HEK293 (cell line): ENCODE data around the gene ZNF883.

Source experiments
- CTCF ChIA-PET: fragments of 350-600 bp; formaldehyde crosslinking; extraction: SDS; loops from one replicate; lab custom pipeline; 2021; ENCODE audit warnings: antibody characterized with exemption; lab: Yijun Ruan, JAX
- POLR2A ChIA-PET: fragments of 300-600 bp; formaldehyde crosslinking; extraction: SDS; loops from one replicate; lab custom pipeline; 2020; ENCODE audit warnings: antibody characterized with exemption, inconsistent platforms; lab: Yijun Ruan, JAX
- H3K27ac ChIP-seq: fragments of 200-500 bp; sonication (Bioruptor generic); 2 replicates; pipeline ENCODE4 v1.5.1; 2014; ENCODE audit warnings: low read depth, low read length, control low read depth, inconsistent platforms; ENCODE audit errors: extremely low read depth
- H3K36me3 ChIP-seq, 2 experiments: fragments of 200-500 bp in 1 of 2; sonication (Bioruptor generic) in 1 of 2; 1 replicate in 1 of 2; 2 replicates in 1 of 2; pipeline ENCODE4 v1.5.1; 2014 to 2017; ENCODE audit warnings: inconsistent platforms in 2 of 2, low read length in 2 of 2; ENCODE audit not compliant: control insufficient read depth in 2 of 2, insufficient read depth in 1 of 2
- H3K4me1 ChIP-seq: fragments of 200-500 bp; sonication (Bioruptor generic); 2 replicates; pipeline ENCODE4 v1.5.1; 2014; ENCODE audit warnings: mild to moderate bottlenecking, low read length, inconsistent platforms; ENCODE audit not compliant: control insufficient read depth, insufficient read depth
- H3K4me3 ChIP-seq: 2 replicates; pipeline ENCODE4 v1.5.1; 2011; ENCODE audit warnings: low read depth, mild to moderate bottlenecking, control low read depth, low read length, moderate library complexity
- H3K9me3 ChIP-seq: fragments of 200-500 bp; sonication (Bioruptor generic); 2 replicates; pipeline ENCODE4 v1.5.1; 2014; ENCODE audit warnings: low read depth, low read length, inconsistent platforms; ENCODE audit not compliant: control insufficient read depth, insufficient read depth
- ZNF146 ChIP-seq: fragments of 450-650 bp; formaldehyde crosslinking; IDR thresholded peaks from 2 replicates; pipeline ENCODE4 v1.5.1; 2016; ENCODE audit warnings: missing biosample characterization, missing genetic modification characterization
- ZNF223 ChIP-seq: fragments of 450-650 bp; formaldehyde crosslinking; IDR thresholded peaks from 2 replicates; pipeline ENCODE4 v1.5.1; 2016; ENCODE audit warnings: missing biosample characterization, missing genetic modification characterization
- ZNF48 ChIP-seq: fragments of 450-650 bp; formaldehyde crosslinking; IDR thresholded peaks from 2 replicates; pipeline ENCODE4 v1.5.1; 2016; ENCODE audit warnings: missing biosample characterization, missing genetic modification characterization
- ZNF610 ChIP-seq: fragments of 450-650 bp; formaldehyde crosslinking; IDR thresholded peaks from 2 replicates; pipeline ENCODE4 v1.5.1; 2016; ENCODE audit warnings: missing biosample characterization, missing genetic modification characterization, borderline replicate concordance
- ZSCAN30 ChIP-seq: fragments of 450-650 bp; IDR thresholded peaks from 2 replicates; pipeline ENCODE4 v1.5.1; 2018; ENCODE audit warnings: missing biosample characterization, mild to moderate bottlenecking, missing genetic modification characterization, moderate library complexity
- TF ChIP-seq, protein P1 (sequence below): fragments of 450-650 bp; formaldehyde crosslinking; conservative IDR thresholded peaks from 2 replicates; pipeline ENCODE4 v1.5.1; 2016; ENCODE audit warnings: low read depth, missing biosample characterization, missing genetic modification characterization
- TF ChIP-seq, protein P2 (sequence below): sonication (generic); formaldehyde crosslinking; IDR thresholded peaks from 2 replicates; pipeline ENCODE4 v1.8.1; 2022; ENCODE audit warnings: mild to moderate bottlenecking, moderate library complexity, missing genetic modification reagents
- TF ChIP-seq, protein P3 (sequence below): fragments of 450-650 bp; formaldehyde crosslinking; IDR thresholded peaks from 2 replicates; pipeline ENCODE4 v1.5.1; 2016; ENCODE audit warnings: missing biosample characterization, missing genetic modification characterization, low read depth
- TF ChIP-seq, protein P4 (sequence below): fragments of 450-650 bp; formaldehyde crosslinking; IDR thresholded peaks from 2 replicates; pipeline ENCODE4 v1.5.1; 2016; ENCODE audit warnings: missing biosample characterization, missing genetic modification characterization

Gene ZNF883

DNA sequence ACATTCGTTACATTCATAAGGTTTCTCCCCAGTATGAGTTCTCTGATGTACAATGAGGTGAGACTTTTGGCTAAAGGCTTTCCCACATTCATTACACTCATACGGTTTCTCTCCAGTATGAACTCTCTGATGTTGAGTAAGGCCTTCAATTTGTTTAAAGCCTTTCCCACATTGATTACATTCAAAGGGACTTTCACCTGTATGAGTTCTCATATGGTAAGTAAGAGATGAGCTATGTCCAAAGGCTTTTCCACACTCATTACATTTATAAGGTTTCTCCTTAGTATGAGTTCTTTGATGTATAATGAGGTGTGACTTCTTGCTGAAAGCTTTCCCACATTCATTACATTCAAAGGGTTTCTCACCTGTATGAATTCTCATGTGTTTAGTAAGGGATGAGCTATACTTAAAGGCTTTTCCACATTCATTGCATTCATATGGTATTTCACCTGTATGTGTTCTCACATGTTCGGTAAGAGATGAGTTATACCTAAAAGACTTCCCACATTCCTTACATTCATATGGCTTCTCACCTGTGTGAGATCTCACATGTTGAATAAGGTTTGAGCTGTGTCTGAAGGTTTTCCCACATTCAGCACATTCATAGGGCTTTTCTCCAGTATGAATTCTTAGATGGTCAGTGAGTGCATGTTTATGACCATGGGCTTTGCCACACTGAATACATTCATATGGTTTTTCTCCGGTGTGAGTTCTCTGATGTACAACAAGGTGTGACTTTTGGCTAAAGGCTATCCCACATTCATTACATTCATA is 31.1 kb upstream of the ZNF883 start (continued):
- TF ChIP-seq, protein P1, sequence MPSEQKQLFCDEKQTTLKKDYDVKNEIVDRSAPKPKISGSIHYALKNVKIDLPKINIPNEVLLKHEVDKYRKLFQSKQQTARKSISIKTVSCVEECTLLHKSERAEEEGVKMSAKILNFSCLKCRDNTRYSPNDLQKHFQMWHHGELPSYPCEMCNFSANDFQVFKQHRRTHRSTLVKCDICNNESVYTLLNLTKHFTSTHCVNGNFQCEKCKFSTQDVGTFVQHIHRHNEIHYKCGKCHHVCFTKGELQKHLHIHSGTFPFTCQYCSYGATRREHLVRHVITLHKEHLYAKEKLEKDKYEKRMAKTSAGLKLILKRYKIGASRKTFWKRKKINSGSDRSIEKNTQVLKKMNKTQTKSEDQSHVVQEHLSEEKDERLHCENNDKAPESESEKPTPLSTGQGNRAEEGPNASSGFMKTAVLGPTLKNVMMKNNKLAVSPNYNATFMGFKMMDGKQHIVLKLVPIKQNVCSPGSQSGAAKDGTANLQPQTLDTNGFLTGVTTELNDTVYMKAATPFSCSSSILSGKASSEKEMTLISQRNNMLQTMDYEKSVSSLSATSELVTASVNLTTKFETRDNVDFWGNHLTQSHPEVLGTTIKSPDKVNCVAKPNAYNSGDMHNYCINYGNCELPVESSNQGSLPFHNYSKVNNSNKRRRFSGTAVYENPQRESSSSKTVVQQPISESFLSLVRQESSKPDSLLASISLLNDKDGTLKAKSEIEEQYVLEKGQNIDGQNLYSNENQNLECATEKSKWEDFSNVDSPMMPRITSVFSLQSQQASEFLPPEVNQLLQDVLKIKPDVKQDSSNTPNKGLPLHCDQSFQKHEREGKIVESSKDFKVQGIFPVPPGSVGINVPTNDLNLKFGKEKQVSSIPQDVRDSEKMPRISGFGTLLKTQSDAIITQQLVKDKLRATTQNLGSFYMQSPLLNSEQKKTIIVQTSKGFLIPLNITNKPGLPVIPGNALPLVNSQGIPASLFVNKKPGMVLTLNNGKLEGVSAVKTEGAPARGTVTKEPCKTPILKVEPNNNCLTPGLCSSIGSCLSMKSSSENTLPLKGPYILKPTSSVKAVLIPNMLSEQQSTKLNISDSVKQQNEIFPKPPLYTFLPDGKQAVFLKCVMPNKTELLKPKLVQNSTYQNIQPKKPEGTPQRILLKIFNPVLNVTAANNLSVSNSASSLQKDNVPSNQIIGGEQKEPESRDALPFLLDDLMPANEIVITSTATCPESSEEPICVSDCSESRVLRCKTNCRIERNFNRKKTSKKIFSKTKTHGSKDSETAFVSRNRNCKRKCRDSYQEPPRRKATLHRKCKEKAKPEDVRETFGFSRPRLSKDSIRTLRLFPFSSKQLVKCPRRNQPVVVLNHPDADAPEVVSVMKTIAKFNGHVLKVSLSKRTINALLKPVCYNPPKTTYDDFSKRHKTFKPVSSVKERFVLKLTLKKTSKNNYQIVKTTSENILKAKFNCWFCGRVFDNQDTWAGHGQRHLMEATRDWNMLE (tag by site-specific recombination): 0 out of 2 replicates have a peak, but pooled peaks have one; percentile 39

DNA sequence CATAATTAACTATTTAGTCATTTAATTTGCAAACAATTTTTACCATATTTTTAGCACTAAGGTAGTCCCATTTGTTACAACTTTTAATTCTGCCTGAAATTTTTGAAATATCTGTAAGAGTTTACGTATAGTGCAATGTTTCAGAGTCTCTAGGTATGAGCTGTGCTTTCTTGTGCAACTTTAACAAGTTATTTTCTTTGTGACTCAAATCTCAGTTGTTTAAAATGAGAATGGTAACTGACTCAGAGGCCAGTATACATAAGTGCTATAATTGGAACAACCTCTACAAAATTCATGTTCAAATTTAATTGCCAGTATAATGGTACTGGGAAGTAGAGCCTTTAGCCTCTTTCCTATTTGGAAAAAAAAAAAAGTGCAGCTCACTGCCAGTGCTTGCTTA is 14.2 kb upstream of the ZNF883 start:
- Histone ChIP-seq H3K4me3 (no peak overlapping the region), H3K27ac (no peak overlapping the region), H3K9me3 (no peaks in the 10 kb centered on the region), H3K36me3 (no peaks in the 10 kb centered on the region), H3K4me1 (no peaks in the 10 kb centered on the region)
- ChIA-PET POLR2A (no interaction called here), CTCF (interaction anchor here (1.2 kb wide), 1 partner anchor 19 kb away, joined by 3 read pairs; no protein-coding TSS in a partner anchor)
- TF ChIP-seq ZSCAN30: no peak
- no peak for TF ChIP-seq ZNF48 (tag by site-specific recombination)
- TF ChIP-seq, protein P2, sequence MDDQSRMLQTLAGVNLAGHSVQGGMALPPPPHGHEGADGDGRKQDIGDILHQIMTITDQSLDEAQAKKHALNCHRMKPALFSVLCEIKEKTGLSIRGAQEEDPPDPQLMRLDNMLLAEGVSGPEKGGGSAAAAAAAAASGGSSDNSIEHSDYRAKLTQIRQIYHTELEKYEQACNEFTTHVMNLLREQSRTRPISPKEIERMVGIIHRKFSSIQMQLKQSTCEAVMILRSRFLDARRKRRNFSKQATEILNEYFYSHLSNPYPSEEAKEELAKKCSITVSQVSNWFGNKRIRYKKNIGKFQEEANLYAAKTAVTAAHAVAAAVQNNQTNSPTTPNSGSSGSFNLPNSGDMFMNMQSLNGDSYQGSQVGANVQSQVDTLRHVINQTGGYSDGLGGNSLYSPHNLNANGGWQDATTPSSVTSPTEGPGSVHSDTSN: no peak
- TF ChIP-seq, protein P3, sequence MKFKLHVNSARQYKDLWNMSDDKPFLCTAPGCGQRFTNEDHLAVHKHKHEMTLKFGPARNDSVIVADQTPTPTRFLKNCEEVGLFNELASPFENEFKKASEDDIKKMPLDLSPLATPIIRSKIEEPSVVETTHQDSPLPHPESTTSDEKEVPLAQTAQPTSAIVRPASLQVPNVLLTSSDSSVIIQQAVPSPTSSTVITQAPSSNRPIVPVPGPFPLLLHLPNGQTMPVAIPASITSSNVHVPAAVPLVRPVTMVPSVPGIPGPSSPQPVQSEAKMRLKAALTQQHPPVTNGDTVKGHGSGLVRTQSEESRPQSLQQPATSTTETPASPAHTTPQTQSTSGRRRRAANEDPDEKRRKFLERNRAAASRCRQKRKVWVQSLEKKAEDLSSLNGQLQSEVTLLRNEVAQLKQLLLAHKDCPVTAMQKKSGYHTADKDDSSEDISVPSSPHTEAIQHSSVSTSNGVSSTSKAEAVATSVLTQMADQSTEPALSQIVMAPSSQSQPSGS (tag by site-specific recombination): no peak
- no peak for TF ChIP-seq ZNF223 (tag by site-specific recombination)
- no peak for TF ChIP-seq ZNF610

DNA sequence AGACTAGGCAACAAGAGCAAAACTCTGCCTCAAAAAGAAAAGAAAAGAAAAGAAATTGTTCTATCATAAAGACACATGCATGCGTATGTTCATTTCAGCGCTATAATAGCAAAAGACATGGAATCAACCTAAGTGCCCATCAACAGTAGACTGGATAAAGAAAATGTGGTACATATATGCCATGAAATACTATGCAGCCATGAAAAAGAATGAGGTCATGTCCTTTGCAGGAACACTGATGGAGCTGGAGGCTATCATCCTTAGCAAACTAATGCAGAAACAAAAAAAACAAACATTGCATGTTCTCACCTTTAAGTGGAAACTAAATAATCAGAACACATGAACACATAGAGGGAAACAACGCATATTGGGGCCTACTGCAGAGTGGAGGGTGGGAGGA is 6.3 kb upstream of the ZNF883 start:
- Histone ChIP-seq H3K27ac (no peak overlapping the region), H3K36me3 (no peaks in the 10 kb centered on the region), H3K4me3 (no peak overlapping the region), H3K4me1 (no peaks in the 10 kb centered on the region), H3K9me3 (no peaks in the 10 kb centered on the region)
- TF ChIP-seq ZNF48 (tag by site-specific recombination): no peak
- TF ChIP-seq ZNF146: peak; percentile 83
- TF ChIP-seq, protein P4, sequence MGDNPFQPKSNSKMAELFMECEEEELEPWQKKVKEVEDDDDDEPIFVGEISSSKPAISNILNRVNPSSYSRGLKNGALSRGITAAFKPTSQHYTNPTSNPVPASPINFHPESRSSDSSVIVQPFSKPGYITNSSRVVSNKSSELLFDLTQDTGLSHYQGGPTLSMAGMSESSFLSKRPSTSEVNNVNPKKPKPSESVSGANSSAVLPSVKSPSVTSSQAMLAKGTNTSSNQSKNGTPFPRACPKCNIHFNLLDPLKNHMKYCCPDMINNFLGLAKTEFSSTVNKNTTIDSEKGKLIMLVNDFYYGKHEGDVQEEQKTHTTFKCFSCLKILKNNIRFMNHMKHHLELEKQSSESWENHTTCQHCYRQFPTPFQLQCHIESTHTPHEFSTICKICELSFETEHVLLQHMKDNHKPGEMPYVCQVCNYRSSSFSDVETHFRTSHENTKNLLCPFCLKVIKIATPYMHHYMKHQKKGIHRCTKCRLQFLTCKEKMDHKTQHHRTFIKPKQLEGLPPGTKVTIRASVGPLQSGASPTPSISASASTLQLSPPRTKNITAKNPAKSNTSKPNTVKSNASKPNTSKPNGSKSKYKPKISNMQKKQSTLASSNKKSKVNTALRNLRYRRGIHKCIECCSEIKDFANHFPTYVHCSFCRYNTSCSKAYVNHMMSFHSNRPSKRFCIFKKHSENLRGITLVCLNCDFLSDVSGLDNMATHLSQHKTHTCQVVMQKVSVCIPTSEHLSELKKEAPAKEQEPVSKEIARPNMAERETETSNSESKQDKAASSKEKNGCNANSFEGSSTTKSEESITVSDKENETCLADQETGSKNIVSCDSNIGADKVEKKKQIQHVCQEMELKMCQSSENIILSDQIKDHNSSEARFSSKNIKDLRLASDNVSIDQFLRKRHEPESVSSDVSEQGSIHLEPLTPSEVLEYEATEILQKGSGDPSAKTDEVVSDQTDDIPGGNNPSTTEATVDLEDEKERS (tag by site-specific recombination): 0 out of 2 replicates have a peak, but pooled peaks have one; percentile 39
- POLR2A ChIA-PET: no interaction called here
- CTCF ChIA-PET: no interaction called here
